ENCODE results near the gene MRPS18A. TPM values are rescaled to one million over a fixed set of nuclear protein-coding genes. Genes with fewer than 3 reads are reported as not detected.

Gene MRPS18A
- total RNA-seq, 1 donor from 2014 or later = 79.5 TPM

DNA sequence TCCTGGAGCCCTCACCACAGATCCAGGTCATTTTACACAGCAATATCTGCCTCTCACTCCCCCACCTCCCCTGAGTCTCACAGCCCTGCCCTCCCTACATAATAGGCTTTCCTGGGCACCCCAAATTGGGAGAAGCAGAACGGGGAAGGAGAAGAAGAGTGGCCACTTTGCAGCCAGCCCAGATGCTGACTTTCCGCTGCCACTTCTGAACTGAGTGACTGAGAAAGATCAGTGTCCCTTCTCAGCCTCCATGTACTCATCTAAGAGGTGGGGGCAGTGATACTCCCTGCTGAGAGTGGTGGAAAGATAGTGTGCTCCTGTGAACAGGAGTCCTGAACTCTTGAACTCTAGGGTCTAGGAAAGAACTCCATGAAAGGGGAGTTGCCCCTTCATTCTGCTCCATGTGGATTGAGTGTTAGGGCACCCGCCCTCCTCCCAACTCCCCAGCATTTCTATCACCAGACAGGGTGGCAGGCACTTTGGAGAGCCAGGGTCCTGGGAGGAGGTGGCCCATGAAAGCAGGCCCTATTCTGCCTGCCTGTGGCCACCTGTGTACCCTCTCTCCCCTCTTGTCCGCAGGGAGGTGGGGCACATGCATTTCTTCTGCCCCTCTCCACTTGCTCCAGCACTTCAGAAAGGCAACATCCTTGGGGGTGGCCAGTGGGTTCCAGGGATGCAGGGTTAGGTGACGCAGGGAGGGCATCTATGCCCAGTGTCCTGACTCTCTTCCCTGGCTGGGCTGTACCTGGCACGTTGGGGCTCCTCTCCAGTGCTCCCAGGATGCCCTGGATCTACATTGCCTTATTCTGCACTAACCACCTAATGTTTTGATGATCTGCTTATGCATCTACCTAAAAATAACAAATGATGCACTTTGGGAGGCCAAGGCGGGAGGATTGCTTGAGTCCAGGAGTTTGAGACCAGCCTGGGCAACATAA is 38.3 kb upstream of the MRPS18A start:
- Histone ChIP-seq H3K27me3 (ENCODE audit: control insufficient read depth, insufficient read depth, low read length) (no peaks in the 10 kb centered on the region), H3K4me3 (ENCODE audit: low read depth, low read length) (no peak overlapping the region), H3K36me3 (ENCODE audit: control insufficient read depth, insufficient read depth, low read length) (no peaks in the 10 kb centered on the region)
- TF ChIP-seq, protein P1, sequence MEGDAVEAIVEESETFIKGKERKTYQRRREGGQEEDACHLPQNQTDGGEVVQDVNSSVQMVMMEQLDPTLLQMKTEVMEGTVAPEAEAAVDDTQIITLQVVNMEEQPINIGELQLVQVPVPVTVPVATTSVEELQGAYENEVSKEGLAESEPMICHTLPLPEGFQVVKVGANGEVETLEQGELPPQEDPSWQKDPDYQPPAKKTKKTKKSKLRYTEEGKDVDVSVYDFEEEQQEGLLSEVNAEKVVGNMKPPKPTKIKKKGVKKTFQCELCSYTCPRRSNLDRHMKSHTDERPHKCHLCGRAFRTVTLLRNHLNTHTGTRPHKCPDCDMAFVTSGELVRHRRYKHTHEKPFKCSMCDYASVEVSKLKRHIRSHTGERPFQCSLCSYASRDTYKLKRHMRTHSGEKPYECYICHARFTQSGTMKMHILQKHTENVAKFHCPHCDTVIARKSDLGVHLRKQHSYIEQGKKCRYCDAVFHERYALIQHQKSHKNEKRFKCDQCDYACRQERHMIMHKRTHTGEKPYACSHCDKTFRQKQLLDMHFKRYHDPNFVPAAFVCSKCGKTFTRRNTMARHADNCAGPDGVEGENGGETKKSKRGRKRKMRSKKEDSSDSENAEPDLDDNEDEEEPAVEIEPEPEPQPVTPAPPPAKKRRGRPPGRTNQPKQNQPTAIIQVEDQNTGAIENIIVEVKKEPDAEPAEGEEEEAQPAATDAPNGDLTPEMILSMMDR (IDR thresholded peaks at IDR 0.05; ENCODE audit: insufficient read depth, low read length, severe bottlenecking) = no peak
- FAIRE-seq (no peak), DNase-seq (ENCODE audit: low read depth) (no peak)

DNA sequence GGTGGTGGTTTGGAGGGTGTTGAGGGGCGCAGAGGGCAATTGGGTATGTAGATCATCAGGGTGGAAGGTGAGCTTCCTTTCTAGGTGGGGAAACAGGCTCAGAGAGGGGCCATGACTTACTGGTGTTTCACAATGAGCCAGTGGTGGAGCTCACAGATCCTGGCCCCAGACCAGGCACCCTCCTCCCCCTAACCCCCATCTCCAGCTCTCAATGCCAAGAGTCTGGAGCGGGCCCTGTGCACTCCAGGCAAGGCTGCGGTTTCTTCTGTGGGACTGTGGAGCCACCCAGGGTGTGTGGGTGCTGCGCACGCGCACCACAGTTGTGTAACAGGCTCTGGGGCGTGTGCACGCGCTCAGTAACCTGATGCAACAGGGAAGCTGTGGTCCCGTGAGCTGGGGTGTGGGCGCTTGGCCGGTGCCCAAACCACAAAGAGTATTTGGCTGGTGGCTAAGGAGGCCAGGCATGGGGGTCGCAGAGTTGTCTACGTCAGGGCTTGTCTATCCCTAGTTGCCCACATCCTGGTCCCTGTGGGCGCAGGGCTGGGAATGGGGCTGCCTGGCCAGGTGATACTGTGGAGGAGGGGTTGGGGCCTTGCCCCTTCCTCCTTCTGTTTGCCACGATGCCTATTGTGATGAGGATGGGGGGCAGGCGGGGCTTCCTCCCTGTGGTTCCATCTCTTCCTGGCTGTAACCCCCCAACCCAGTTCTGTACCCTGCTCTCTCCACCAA is 37.5 kb upstream of the MRPS18A start:
- DNase-seq (ENCODE audit: low read depth) = peak; percentile 90
- Histone ChIP-seq H3K4me3 (ENCODE audit: low read depth, low read length) (no peak overlapping the region), H3K27me3 (ENCODE audit: control insufficient read depth, insufficient read depth, low read length) (no peaks in the 10 kb centered on the region), H3K36me3 (ENCODE audit: control insufficient read depth, insufficient read depth, low read length) (no peaks in the 10 kb centered on the region)
- TF ChIP-seq, protein P1 (IDR thresholded peaks at IDR 0.05; ENCODE audit: insufficient read depth, low read length, severe bottlenecking) = no peak
- FAIRE-seq = peak; percentile 28

DNA sequence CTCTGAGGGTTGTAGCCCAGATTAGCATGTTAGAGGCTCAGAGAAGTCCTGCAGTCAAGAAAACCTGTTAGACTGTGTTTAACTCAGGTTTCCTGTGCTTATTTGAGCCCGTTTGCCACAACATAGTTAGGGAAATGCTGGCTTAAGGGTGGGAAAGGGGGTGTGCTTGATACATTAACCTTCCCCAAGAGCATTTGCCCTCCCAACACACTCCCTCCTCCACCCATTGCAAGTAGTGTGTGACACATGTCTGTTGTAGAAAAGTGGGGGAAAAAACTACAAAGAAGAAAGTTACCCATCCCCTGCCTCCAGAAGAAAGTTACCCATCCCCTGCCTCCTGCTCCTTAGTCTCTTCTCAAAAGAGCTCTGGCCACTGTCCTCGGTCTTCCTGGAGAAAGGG is 36.8 kb upstream of the MRPS18A start:
- FAIRE-seq = peak; percentile 18

DNA sequence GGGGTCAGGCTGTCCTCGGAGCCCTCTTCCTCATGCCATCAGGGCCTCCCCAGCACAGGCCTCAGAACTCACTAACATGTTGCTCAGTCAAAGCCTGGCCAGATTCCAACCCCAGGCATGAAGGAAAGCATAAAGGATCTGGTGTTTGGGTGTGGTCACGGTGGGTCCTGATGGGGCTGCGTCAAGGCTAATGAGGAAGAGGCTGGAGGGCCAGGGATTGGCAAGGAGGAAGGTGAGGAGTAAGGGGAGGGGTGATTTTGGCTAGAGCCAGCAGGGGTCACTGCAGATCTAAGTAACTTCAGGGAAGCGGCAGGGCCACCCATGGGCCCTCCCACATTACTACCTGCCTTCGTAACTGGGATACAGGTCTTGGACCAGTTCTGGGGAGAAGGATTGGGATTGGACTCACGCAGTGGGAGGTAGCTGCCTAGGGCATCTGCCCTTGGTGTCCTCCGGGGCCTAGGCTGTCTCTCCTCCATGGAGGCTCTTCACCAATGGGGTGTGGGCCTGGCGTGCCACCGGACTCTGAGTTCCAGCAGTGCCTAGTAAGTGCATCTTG is 36.2 kb upstream of the MRPS18A start:
- Histone ChIP-seq H3K27me3 (ENCODE audit: control insufficient read depth, insufficient read depth, low read length) (no peaks in the 10 kb centered on the region), H3K4me3 (ENCODE audit: low read depth, low read length) (peak overlapping the region; percentile 15), H3K36me3 (ENCODE audit: control insufficient read depth, insufficient read depth, low read length) (no peaks in the 10 kb centered on the region)
- FAIRE-seq = peak; percentile 96
- TF ChIP-seq, protein P1 (IDR thresholded peaks at IDR 0.05; ENCODE audit: insufficient read depth, low read length, severe bottlenecking) = peak; percentile 87
- peak; percentile 80 for DNase-seq (ENCODE audit: low read depth)

More for the DNA sequence above, 36.8 kb upstream of the MRPS18A start:
- TF ChIP-seq, protein P1 (IDR thresholded peaks at IDR 0.05; ENCODE audit: insufficient read depth, low read length, severe bottlenecking) = no peak
- H3K27me3 ChIP-seq (ENCODE audit: control insufficient read depth, insufficient read depth, low read length) = no peaks in the 10 kb centered on the region
- peak overlapping the region; percentile 15 for H3K4me3 ChIP-seq (ENCODE audit: low read depth, low read length)
- no peaks in the 10 kb centered on the region for H3K36me3 ChIP-seq (ENCODE audit: control insufficient read depth, insufficient read depth, low read length)
- DNase-seq (ENCODE audit: low read depth) = no peak

DNA sequence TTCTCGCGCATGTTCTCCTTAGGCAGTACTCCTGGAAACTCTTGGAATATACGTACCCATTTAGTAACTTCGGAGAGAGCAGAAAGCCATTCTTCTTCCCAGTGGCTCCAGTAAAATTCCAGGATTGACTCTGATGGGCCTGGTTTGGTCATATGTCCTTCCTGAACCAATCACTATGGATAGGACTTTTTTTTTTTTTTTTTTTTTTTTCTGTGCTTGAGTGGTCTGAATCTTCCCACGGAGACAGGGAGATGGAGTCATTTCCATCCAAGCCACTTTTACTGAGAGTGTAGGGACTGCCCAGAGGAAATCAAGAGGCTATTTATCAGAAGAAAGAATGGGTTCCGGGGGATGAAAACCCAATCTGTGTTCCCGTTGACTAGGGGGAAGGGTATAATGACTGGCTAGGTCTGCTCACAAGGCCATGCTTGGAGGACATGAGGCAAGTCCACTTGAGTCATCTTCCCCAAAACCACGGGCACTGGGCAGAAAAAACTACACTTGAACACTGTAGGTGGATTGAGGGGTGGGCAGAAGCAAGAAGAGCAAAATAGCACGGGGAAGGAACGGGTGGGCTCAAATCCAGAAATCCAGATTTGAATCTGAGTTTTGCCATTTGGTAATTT is 35.4 kb upstream of the MRPS18A start:
- no peaks in the 10 kb centered on the region for H3K36me3 ChIP-seq (ENCODE audit: control insufficient read depth, insufficient read depth, low read length)
- no peak overlapping the region for H3K4me3 ChIP-seq (ENCODE audit: low read depth, low read length)
- DNase-seq (ENCODE audit: low read depth) (no peak), FAIRE-seq (no peak)
- no peaks in the 10 kb centered on the region for H3K27me3 ChIP-seq (ENCODE audit: control insufficient read depth, insufficient read depth, low read length)
- TF ChIP-seq, protein P1 (IDR thresholded peaks at IDR 0.05; ENCODE audit: insufficient read depth, low read length, severe bottlenecking) = no peak

Measured in bronchial epithelial cell (primary cell).